HepG2 (cell line): ENCODE data around the gene CPE. TPM values are rescaled to one million over a fixed set of nuclear protein-coding genes. Genes with fewer than 3 reads are reported as not detected.
A peak's percentile ranks its signal among the peaks of the same experiment; 100 is the strongest.

Experiments used
- ATAC-seq: fragments of 200-7000 bp; cut with Tn5 transposase; 3 replicates; pipeline ENCODE4 v1.9.1; 2020; ENCODE audit warnings: mild to moderate bottlenecking, moderate library complexity
- BruUV-seq: library from RNA; stranded (reverse); fragments of 400-500 nt; replicated peaks from 2 replicates; lab custom pipeline; 2021; lab: Mats Ljungman, UMichigan
- CTCF ChIA-PET: fragments of 300-600 bp; formaldehyde crosslinking; extraction: SDS; loops from one replicate; lab custom pipeline; 2021; ENCODE audit warnings: low total read pairs, inconsistent platforms, low intra/inter-chr PET ratio; lab: Yijun Ruan, JAX
- POLR2A ChIA-PET: fragments of 350-600 bp; sonication (Branson Sonifier 250); formaldehyde crosslinking; loops from one replicate; lab custom pipeline; 2020; ENCODE audit warnings: antibody characterized with exemption, inconsistent platforms; lab: Yijun Ruan, JAX
- DNase-seq: peaks from one replicate; pipeline ENCODE4 v3.0.0-alpha.2; 2015; ENCODE audit warnings: low spot score
- FAIRE-seq: peaks from 3 replicates; lab custom pipeline; 2011; peaks lifted over from hg19 to GRCh38; lab: Jason Lieb, UNC
- H2AFZ ChIP-seq: one replicate; pipeline ENCODE4 v1.6.1; 2011; ENCODE audit warnings: low read length, inconsistent platforms
- H3K27ac ChIP-seq: fragments of 300-600 bp; 3 replicates; pipeline ENCODE4 v1.8.0; 2011; ENCODE audit warnings: mixed run types, mild to moderate bottlenecking, mixed read lengths, low read length, inconsistent platforms; ENCODE audit not compliant: insufficient read depth; ENCODE audit errors: extremely low read length
- H3K27me3 ChIP-seq, 2 experiments: fragments of 200-600 bp in 1 of 2; 2 replicates in 1 of 2; 3 replicates in 1 of 2; pipeline versions ENCODE4 v1.6.0 to v1.8.0; 2011; ENCODE audit warnings: low read length in 2 of 2, mild to moderate bottlenecking in 2 of 2, moderate library complexity in 2 of 2, inconsistent platforms in 1 of 2; ENCODE audit not compliant: insufficient read depth in 2 of 2, control insufficient read depth in 1 of 2
- H3K36me3 ChIP-seq, 2 experiments: fragments of 200-600 bp in 1 of 2; replicated peaks in 1 of 2; 2 replicates in 1 of 2; 3 replicates in 1 of 2; pipeline versions ENCODE4 v1.5.1 to v1.8.0; 2011; ENCODE audit warnings: low read length in 2 of 2, inconsistent platforms in 1 of 2; ENCODE audit not compliant: insufficient read depth in 2 of 2, control insufficient read depth in 1 of 2
- H3K4me1 ChIP-seq: 2 replicates; pipeline ENCODE4 v1.5.1; 2012; ENCODE audit warnings: low read length, inconsistent platforms; ENCODE audit not compliant: insufficient read depth
- H3K4me2 ChIP-seq: 2 replicates; pipeline ENCODE4 v1.6.0; 2011; ENCODE audit warnings: low read depth, low read length, inconsistent platforms
- H3K4me3 ChIP-seq, 3 experiments: fragments of 200-600 bp in 1 of 3; sonication (generic), shearing (Covaris generic) in 1 of 3; replicated peaks in 1 of 3; 2 replicates each; pipeline ENCODE4 v1.5.1; 2011 to 2016; ENCODE audit warnings: low read length in 3 of 3, inconsistent platforms in 2 of 3, low read depth in 2 of 3, mild to moderate bottlenecking in 2 of 3, control low read depth in 1 of 3, mixed read lengths in 1 of 3; ENCODE audit not compliant: insufficient read depth in 1 of 3
- H3K79me2 ChIP-seq: one replicate; pipeline ENCODE4 v1.6.1; 2011; ENCODE audit warnings: low read length, inconsistent platforms; ENCODE audit not compliant: insufficient read depth
- H3K9ac ChIP-seq: 2 replicates; pipeline ENCODE4 v1.6.0; 2011; ENCODE audit warnings: mild to moderate bottlenecking, low read depth, low read length, inconsistent platforms; ENCODE audit not compliant: insufficient read depth
- H3K9me3 ChIP-seq: 2 replicates; pipeline ENCODE4 v1.5.1; 2012; ENCODE audit warnings: mild to moderate bottlenecking, low read length
- H4K20me1 ChIP-seq: 2 replicates; pipeline ENCODE4 v1.6.0; 2011; ENCODE audit warnings: inconsistent platforms, mild to moderate bottlenecking, low read length, moderate library complexity; ENCODE audit not compliant: insufficient read depth
- AHR ChIP-seq: IDR thresholded peaks from 2 replicates; pipeline ENCODE4 v1.6.1; 2018; ENCODE audit warnings: missing genetic modification reagents, missing compliant biosample characterization
- ATF6 ChIP-seq: sonication (generic); formaldehyde crosslinking; conservative IDR thresholded peaks from 2 replicates; pipeline ENCODE4 v1.4.0; 2020; ENCODE audit warnings: missing genetic modification reagents
- ESRRA ChIP-seq: sonication (generic); formaldehyde crosslinking; IDR thresholded peaks from 2 replicates; pipeline ENCODE4 v1.5.1; 2020; ENCODE audit warnings: mild to moderate bottlenecking, low read depth, missing genetic modification reagents
- HBP1 ChIP-seq: IDR thresholded peaks from 2 replicates; pipeline ENCODE4 v1.6.1; 2016; ENCODE audit warnings: low read depth, control low read depth
- JUNB ChIP-seq: sonication (generic); formaldehyde crosslinking; IDR thresholded peaks from 2 replicates; pipeline ENCODE4 v1.8.0; 2022; ENCODE audit warnings: missing genetic modification reagents, mild to moderate bottlenecking, borderline replicate concordance
- NR1H2 ChIP-seq: sonication (generic); formaldehyde crosslinking; IDR thresholded peaks from 2 replicates; pipeline ENCODE4 v1.8.1; 2022; ENCODE audit warnings: low read depth, missing genetic modification reagents, borderline replicate concordance
- PCBP2 ChIP-seq: fragments of 200-400 bp; formaldehyde crosslinking; optimal IDR thresholded peaks from 2 replicates; pipeline ENCODE3; 2018; ENCODE audit warnings: low read length, low read depth; ENCODE audit not compliant: poor library complexity, severe bottlenecking
- PRMT3 ChIP-seq: sonication (generic); formaldehyde crosslinking; IDR thresholded peaks from 2 replicates; pipeline ENCODE4 v1.8.1; 2022; ENCODE audit warnings: low read depth, mild to moderate bottlenecking, moderate library complexity, missing genetic modification reagents, borderline replicate concordance
- SNAI1 ChIP-seq: sonication (generic); formaldehyde crosslinking; IDR thresholded peaks from 2 replicates; pipeline ENCODE4 v1.5.0; 2020; ENCODE audit warnings: mild to moderate bottlenecking, missing genetic modification reagents, borderline replicate concordance
- THAP8 ChIP-seq: sonication (generic); formaldehyde crosslinking; IDR thresholded peaks from 2 replicates; pipeline ENCODE4 v1.5.1; 2020; ENCODE audit warnings: missing genetic modification reagents, mild to moderate bottlenecking, borderline replicate concordance
- ZMYM2 ChIP-seq: sonication (generic); formaldehyde crosslinking; IDR thresholded peaks from 2 replicates; pipeline ENCODE4 v1.8.0; 2022; ENCODE audit warnings: mild to moderate bottlenecking, missing genetic modification reagents
- ZNF460 ChIP-seq: sonication (generic); formaldehyde crosslinking; IDR thresholded peaks from 2 replicates; pipeline ENCODE4 v1.5.1; 2020; ENCODE audit warnings: missing genetic modification reagents, mild to moderate bottlenecking, borderline replicate concordance
- ZNF747 ChIP-seq: sonication (generic); formaldehyde crosslinking; IDR thresholded peaks from 2 replicates; pipeline ENCODE4 v1.8.1; 2023; ENCODE audit warnings: missing genetic modification reagents, mild to moderate bottlenecking, borderline replicate concordance
- ZNF75D ChIP-seq: sonication (generic); formaldehyde crosslinking; IDR thresholded peaks from 2 replicates; pipeline ENCODE4 v1.8.1; 2023; ENCODE audit warnings: missing genetic modification reagents, mild to moderate bottlenecking, borderline replicate concordance
- ZSCAN5A ChIP-seq: sonication (generic); formaldehyde crosslinking; IDR thresholded peaks from 2 replicates; pipeline ENCODE4 v1.8.0; 2022; ENCODE audit warnings: mild to moderate bottlenecking, missing genetic modification reagents, borderline replicate concordance
- WGBS: methylation state at CpG from one replicate; pipeline ENCODE4 v1.1.6; 2017; ENCODE audit warnings: low lambda C conversion rate; 5-methylcytosine and 5-hydroxymethylcytosine counted together
- in situ Hi-C: cut with HindIII; loops from 2 replicates; pipeline ENCODE4 v1.10.0; 2017; ENCODE audit warnings: low pct_unique_long_range_greater_than_20kb; ENCODE audit not compliant: extremely low pct_ligation_motif_present
- intact Hi-C: fragments of 100-400 bp; cut with micrococcal nuclease; formaldehyde crosslinking; loops from one replicate; pipeline ENCODE4 v1.10.0; 2022; ENCODE audit not compliant: unreplicated experiment
- polyA plus RNA-seq, 8 experiments: library from polyadenylated mRNA; depleted of rRNA in 3 of 8; stranded (reverse) in 7 of 8; unstranded in 1 of 8; fragments of >200 nt; fragmentation: Illumina TruSeq in 4 of 8; extraction: Trizol in 4 of 8; gene quantifications; 2 replicates each; pipeline versions ENCODE4 v1.2.1 to v1.2.3, GENCODE V29; 2011 to 2016; ENCODE audit warnings: low read depth in 4 of 8, missing spikeins in 1 of 8, mixed read lengths in 1 of 8; ENCODE audit not compliant: insufficient read depth in 1 of 8
- total RNA-seq, 5 experiments: library from RNA; depleted of rRNA; stranded (reverse); fragments of >200 nt; fragmentation: Illumina TruSeq; extraction: Trizol; gene quantifications; 2 replicates each; pipeline ENCODE4 v1.2.3, GENCODE V29; 2016; ENCODE audit warnings: low read depth in 1 of 5
- TF ChIP-seq, protein P1 (sequence below): sonication (generic); formaldehyde crosslinking; IDR thresholded peaks from 2 replicates; pipeline ENCODE4 v1.4.0; 2020; ENCODE audit warnings: missing genetic modification reagents

The CPE gene
- total and polyA plus RNA-seq, 2 of the 13 experiments (the other 11 are each of a cell fraction or from before 2014, with no cell fraction given), result 268 to 852 TPM

GRCh38 chr4:165331359-165331758, 47.4 kb upstream of the CPE start:
- intact Hi-C loops (no loop called here), in situ Hi-C loops (no loop called here)
- Histone ChIP-seq H3K36me3 (peaks cover 0 to 39% of the 10 kb centered on the region in 2 experiments; a peak in 4 of 5 replicates), H4K20me1 (peaks cover 77% of the 10 kb centered on the region), H3K4me3 (peak overlapping the region; percentile 30 to 96 (median 78); a peak in 5 of 6 replicates), H3K79me2 (peaks cover 91% of the 10 kb centered on the region), H2AFZ (no peak overlapping the region), H3K9me3 (no peaks in the 10 kb centered on the region), H3K4me1 (peaks cover 59% of the 10 kb centered on the region), H3K9ac (peak overlapping the region; percentile 96; the same call in 1 of the 2 replicates), H3K27me3 (peaks cover 0 to 5% of the 10 kb centered on the region in 2 experiments; a peak in 1 of 5 replicates), H3K27ac (peak overlapping the region; percentile 16), H3K4me2 (peak overlapping the region; percentile 88)
- ATAC-seq (no peak), DNase-seq (no peak), FAIRE-seq (no peak)
- CTCF ChIA-PET, result no interaction called here
- 13% methylated on average over 1 of the region's 1 CpG for WGBS
- POLR2A ChIA-PET, result no interaction called here
- TF ChIP-seq AHR (CRISPR knock-in tag) (no peak), SNAI1 (CRISPR knock-in tag) (no peak), JUNB (CRISPR knock-in tag) (no peak), ESRRA (no peak), THAP8 (CRISPR knock-in tag) (no peak), ZNF75D (CRISPR knock-in tag) (no peak), ZNF460 (no peak), HBP1 (CRISPR knock-in tag) (no peak), ZMYM2 (CRISPR knock-in tag) (no peak), ZSCAN5A (CRISPR knock-in tag) (no peak), PRMT3 (CRISPR knock-in tag) (no peak), PCBP2 (no peak), ATF6 (CRISPR knock-in tag) (no peak), NR1H2 (CRISPR knock-in tag) (no peak), ZNF747 (CRISPR knock-in tag) (no peak)
- TF ChIP-seq, protein P1, sequence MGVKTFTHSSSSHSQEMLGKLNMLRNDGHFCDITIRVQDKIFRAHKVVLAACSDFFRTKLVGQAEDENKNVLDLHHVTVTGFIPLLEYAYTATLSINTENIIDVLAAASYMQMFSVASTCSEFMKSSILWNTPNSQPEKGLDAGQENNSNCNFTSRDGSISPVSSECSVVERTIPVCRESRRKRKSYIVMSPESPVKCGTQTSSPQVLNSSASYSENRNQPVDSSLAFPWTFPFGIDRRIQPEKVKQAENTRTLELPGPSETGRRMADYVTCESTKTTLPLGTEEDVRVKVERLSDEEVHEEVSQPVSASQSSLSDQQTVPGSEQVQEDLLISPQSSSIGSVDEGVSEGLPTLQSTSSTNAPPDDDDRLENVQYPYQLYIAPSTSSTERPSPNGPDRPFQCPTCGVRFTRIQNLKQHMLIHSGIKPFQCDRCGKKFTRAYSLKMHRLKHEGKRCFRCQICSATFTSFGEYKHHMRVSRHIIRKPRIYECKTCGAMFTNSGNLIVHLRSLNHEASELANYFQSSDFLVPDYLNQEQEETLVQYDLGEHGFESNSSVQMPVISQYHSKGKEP (CRISPR knock-in tag), result no peak
- no TSS peak for BruUV-seq
